HepG2 (cell line): ENCODE data around the gene TMEM258. TPM values are rescaled to one million over a fixed set of nuclear protein-coding genes. Genes with fewer than 3 reads are reported as not detected.

ENCODE experiments used
- FIP1L1 ChIP-seq: fragments of 200-400 bp; formaldehyde crosslinking; IDR thresholded peaks from 2 replicates; pipeline ENCODE4 v1.6.1; 2018; ENCODE audit warnings: low read depth, mild to moderate bottlenecking, low read length, moderate library complexity, borderline replicate concordance; ENCODE audit not compliant: insufficient read depth
- IKZF4 ChIP-seq: sonication (generic); formaldehyde crosslinking; IDR thresholded peaks from 2 replicates; pipeline ENCODE4 v1.5.1; 2020; ENCODE audit warnings: borderline replicate concordance, mild to moderate bottlenecking, low read depth, missing genetic modification reagents; ENCODE audit errors: not compliant biosample characterization
- MBNL3 ChIP-seq: fragments of 250-450 bp; sonication (Bioruptor Pico); conservative IDR thresholded peaks from 2 replicates; pipeline ENCODE4 v1.8.0; 2022; ENCODE audit warnings: mild to moderate bottlenecking, inconsistent platforms
- SRF ChIP-seq: IDR thresholded peaks from 2 replicates; pipeline ENCODE4 v1.6.1; 2011; ENCODE audit warnings: mild to moderate bottlenecking, low read depth, low read length, moderate library complexity
- TBX2 ChIP-seq: sonication (generic); formaldehyde crosslinking; IDR thresholded peaks from 2 replicates; pipeline ENCODE4 v1.5.0; 2020; ENCODE audit warnings: missing genetic modification reagents, mild to moderate bottlenecking, borderline replicate concordance
- ZFP36 ChIP-seq: fragments of 150-350 bp; IDR thresholded peaks from 2 replicates; pipeline ENCODE4 v1.6.1; 2018; ENCODE audit warnings: borderline replicate concordance, low read length, low read depth; ENCODE audit not compliant: partially characterized antibody
- ZNF12 ChIP-seq: sonication (generic); formaldehyde crosslinking; IDR thresholded peaks from 2 replicates; pipeline ENCODE4 v1.5.0; 2020; ENCODE audit warnings: missing genetic modification reagents
- ZNF224 ChIP-seq: sonication (generic); formaldehyde crosslinking; IDR thresholded peaks from 2 replicates; pipeline ENCODE4 v1.5.0; 2020; ENCODE audit warnings: mild to moderate bottlenecking, missing genetic modification reagents
- ZNF317 ChIP-seq: sonication (generic); formaldehyde crosslinking; IDR thresholded peaks from 2 replicates; pipeline ENCODE4 v1.5.0; 2020; ENCODE audit warnings: mild to moderate bottlenecking, missing genetic modification reagents
- ZNF44 ChIP-seq: sonication (generic); formaldehyde crosslinking; IDR thresholded peaks from 2 replicates; pipeline ENCODE4 v1.5.1; 2020; ENCODE audit warnings: mild to moderate bottlenecking, missing genetic modification reagents
- ZNF558 ChIP-seq: sonication (generic); formaldehyde crosslinking; IDR thresholded peaks from 2 replicates; pipeline ENCODE4 v1.9.0; 2022; ENCODE audit warnings: mild to moderate bottlenecking, missing genetic modification reagents, borderline replicate concordance
- ZNF614 ChIP-seq: IDR thresholded peaks from 2 replicates; pipeline ENCODE4 v1.6.1; 2018; ENCODE audit warnings: missing biosample characterization, missing genetic modification reagents, inconsistent platforms, borderline replicate concordance
- ZNF629 ChIP-seq: sonication (generic); formaldehyde crosslinking; conservative IDR thresholded peaks from 2 replicates; pipeline ENCODE4 v1.5.0; 2020; ENCODE audit warnings: missing genetic modification reagents
- ZNF781 ChIP-seq: sonication (generic); formaldehyde crosslinking; IDR thresholded peaks from 2 replicates; pipeline ENCODE4 v1.5.1; 2020; ENCODE audit warnings: borderline replicate concordance, mild to moderate bottlenecking, missing genetic modification reagents; ENCODE audit errors: not compliant biosample characterization
- ZNF850 ChIP-seq: sonication (generic); formaldehyde crosslinking; conservative IDR thresholded peaks from 2 replicates; pipeline ENCODE4 v1.9.0; 2021; ENCODE audit warnings: mild to moderate bottlenecking, missing genetic modification reagents
- polyA plus RNA-seq, 8 experiments: library from polyadenylated mRNA; depleted of rRNA in 3 of 8; stranded (reverse) in 7 of 8; unstranded in 1 of 8; fragments of >200 nt; fragmentation: Illumina TruSeq in 4 of 8; extraction: Trizol in 4 of 8; gene quantifications; 2 replicates each; pipeline versions ENCODE4 v1.2.1 to v1.2.3, GENCODE V29; 2011 to 2016; ENCODE audit warnings: low read depth in 4 of 8, missing spikeins in 1 of 8, mixed read lengths in 1 of 8; ENCODE audit not compliant: insufficient read depth in 1 of 8
- total RNA-seq, 5 experiments: library from RNA; depleted of rRNA; stranded (reverse); fragments of >200 nt; fragmentation: Illumina TruSeq; extraction: Trizol; gene quantifications; 2 replicates each; pipeline ENCODE4 v1.2.3, GENCODE V29; 2016; ENCODE audit warnings: low read depth in 1 of 5
- TF ChIP-seq, protein P1 (sequence below): sonication (generic); formaldehyde crosslinking; IDR thresholded peaks from 2 replicates; pipeline ENCODE4 v1.4.0; 2020; ENCODE audit warnings: missing genetic modification reagents, borderline replicate concordance
- TF ChIP-seq, protein P2 (sequence below): sonication (generic); formaldehyde crosslinking; IDR thresholded peaks from 2 replicates; pipeline ENCODE4 v1.5.0; 2020; ENCODE audit warnings: mild to moderate bottlenecking, missing genetic modification reagents
- TF ChIP-seq, protein P3 (sequence below): sonication (generic); formaldehyde crosslinking; IDR thresholded peaks from 2 replicates; pipeline ENCODE4 v1.9.0; 2022; ENCODE audit warnings: low read depth, missing genetic modification reagents
- TF ChIP-seq, protein P4 (sequence below): fragments of 450-650 bp; IDR thresholded peaks from 2 replicates; pipeline ENCODE4 v1.6.1; 2017; ENCODE audit warnings: mild to moderate bottlenecking

Gene TMEM258
- total and polyA plus RNA-seq, 2 of the 13 experiments (the other 11 are each of a cell fraction or from before 2014, with no cell fraction given), result 175 to 424 TPM

DNA sequence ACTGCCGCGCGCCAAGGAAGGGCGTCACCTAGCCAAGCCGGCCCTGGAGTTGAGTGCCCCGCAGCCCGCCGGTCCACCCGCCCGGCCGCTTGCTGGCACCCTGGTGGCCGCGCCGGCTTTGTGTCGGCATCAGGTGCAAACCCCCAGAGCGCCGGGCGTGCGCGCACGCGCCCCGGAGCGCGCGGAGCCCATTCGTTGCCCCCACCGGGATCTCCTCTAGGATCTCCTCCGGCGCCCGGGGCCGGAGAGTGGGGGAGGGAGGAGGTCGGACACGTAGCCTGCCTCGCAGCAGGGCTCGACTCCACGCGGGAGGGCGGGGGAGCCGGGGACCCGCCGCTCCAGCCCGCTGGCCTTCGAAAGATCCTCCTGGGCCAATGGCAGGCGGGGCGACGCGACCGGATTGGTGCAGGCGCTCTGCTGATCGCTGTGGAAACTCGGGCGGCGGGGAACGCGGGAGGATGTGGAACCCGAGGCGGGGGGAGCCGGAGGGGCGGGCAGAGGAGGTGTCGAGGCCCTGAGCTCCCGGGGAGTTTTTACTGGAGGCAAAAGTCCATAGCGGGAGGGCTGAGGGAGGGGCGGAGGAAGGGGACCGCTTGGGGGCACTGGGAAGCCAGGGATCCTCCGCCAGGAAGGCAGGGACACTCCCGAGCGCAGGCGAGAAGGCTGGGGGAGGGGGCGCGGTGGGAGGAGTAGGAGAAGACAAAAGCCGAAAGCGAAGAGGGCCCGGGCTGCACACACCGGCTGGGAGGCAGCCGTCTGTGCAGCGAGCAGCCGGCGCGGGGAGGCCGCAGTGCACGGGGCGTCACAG, 35.4 kb upstream of the TMEM258 start, which contains the start of gene FADS2 (continued):
- TF ChIP-seq, protein P1, sequence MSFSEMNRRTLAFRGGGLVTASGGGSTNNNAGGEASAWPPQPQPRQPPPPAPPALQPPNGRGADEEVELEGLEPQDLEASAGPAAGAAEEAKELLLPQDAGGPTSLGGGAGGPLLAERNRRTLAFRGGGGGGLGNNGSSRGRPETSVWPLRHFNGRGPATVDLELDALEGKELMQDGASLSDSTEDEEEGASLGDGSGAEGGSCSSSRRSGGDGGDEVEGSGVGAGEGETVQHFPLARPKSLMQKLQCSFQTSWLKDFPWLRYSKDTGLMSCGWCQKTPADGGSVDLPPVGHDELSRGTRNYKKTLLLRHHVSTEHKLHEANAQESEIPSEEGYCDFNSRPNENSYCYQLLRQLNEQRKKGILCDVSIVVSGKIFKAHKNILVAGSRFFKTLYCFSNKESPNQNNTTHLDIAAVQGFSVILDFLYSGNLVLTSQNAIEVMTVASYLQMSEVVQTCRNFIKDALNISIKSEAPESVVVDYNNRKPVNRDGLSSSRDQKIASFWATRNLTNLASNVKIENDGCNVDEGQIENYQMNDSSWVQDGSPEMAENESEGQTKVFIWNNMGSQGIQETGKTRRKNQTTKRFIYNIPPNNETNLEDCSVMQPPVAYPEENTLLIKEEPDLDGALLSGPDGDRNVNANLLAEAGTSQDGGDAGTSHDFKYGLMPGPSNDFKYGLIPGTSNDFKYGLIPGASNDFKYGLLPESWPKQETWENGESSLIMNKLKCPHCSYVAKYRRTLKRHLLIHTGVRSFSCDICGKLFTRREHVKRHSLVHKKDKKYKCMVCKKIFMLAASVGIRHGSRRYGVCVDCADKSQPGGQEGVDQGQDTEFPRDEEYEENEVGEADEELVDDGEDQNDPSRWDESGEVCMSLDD (CRISPR knock-in tag), result 0 out of 2 replicates have a peak, but pooled peaks have one; percentile 17
- TF ChIP-seq ZNF629 (no peak), ZNF614 (no peak), ZFP36 (no peak), FIP1L1 (no peak), ZNF850 (CRISPR knock-in tag) (no peak), ZNF44 (CRISPR knock-in tag) (no peak), MBNL3 (no peak), TBX2 (peak; percentile 51), ZNF781 (CRISPR knock-in tag) (no peak), ZNF12 (CRISPR knock-in tag) (no peak), IKZF4 (CRISPR knock-in tag) (no peak), ZNF317 (CRISPR knock-in tag) (0 out of 2 replicates have a peak, but pooled peaks have one; percentile 22), ZNF558 (no peak), ZNF224 (no peak), SRF (no peak)
- TF ChIP-seq, protein P2, sequence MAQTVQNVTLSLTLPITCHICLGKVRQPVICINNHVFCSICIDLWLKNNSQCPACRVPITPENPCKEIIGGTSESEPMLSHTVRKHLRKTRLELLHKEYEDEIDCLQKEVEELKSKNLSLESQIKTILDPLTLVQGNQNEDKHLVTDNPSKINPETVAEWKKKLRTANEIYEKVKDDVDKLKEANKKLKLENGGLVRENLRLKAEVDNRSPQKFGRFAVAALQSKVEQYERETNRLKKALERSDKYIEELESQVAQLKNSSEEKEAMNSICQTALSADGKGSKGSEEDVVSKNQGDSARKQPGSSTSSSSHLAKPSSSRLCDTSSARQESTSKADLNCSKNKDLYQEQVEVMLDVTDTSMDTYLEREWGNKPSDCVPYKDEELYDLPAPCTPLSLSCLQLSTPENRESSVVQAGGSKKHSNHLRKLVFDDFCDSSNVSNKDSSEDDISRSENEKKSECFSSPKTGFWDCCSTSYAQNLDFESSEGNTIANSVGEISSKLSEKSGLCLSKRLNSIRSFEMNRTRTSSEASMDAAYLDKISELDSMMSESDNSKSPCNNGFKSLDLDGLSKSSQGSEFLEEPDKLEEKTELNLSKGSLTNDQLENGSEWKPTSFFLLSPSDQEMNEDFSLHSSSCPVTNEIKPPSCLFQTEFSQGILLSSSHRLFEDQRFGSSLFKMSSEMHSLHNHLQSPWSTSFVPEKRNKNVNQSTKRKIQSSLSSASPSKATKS (CRISPR knock-in tag), result no peak
- TF ChIP-seq, protein P3, sequence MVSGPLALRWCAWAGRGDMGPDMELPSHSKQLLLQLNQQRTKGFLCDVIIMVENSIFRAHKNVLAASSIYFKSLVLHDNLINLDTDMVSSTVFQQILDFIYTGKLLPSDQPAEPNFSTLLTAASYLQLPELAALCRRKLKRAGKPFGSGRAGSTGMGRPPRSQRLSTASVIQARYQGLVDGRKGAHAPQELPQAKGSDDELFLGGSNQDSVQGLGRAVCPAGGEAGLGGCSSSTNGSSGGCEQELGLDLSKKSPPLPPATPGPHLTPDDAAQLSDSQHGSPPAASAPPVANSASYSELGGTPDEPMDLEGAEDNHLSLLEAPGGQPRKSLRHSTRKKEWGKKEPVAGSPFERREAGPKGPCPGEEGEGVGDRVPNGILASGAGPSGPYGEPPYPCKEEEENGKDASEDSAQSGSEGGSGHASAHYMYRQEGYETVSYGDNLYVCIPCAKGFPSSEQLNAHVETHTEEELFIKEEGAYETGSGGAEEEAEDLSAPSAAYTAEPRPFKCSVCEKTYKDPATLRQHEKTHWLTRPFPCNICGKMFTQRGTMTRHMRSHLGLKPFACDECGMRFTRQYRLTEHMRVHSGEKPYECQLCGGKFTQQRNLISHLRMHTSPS (CRISPR knock-in tag), result no peak
- TF ChIP-seq, protein P4, sequence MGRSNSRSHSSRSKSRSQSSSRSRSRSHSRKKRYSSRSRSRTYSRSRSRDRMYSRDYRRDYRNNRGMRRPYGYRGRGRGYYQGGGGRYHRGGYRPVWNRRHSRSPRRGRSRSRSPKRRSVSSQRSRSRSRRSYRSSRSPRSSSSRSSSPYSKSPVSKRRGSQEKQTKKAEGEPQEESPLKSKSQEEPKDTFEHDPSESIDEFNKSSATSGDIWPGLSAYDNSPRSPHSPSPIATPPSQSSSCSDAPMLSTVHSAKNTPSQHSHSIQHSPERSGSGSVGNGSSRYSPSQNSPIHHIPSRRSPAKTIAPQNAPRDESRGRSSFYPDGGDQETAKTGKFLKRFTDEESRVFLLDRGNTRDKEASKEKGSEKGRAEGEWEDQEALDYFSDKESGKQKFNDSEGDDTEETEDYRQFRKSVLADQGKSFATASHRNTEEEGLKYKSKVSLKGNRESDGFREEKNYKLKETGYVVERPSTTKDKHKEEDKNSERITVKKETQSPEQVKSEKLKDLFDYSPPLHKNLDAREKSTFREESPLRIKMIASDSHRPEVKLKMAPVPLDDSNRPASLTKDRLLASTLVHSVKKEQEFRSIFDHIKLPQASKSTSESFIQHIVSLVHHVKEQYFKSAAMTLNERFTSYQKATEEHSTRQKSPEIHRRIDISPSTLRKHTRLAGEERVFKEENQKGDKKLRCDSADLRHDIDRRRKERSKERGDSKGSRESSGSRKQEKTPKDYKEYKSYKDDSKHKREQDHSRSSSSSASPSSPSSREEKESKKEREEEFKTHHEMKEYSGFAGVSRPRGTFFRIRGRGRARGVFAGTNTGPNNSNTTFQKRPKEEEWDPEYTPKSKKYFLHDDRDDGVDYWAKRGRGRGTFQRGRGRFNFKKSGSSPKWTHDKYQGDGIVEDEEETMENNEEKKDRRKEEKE, result no peak
